Coronary artery (tissue), 2 donors: ENCODE data around the gene PLPP4.

Source experiments
- DNase-seq: peaks from one replicate; pipeline ENCODE4 v3.0.0-alpha.2; 2017; ENCODE audit warnings: low spot score
- H3K27ac ChIP-seq, 2 donors: fragments of 200-600 bp; sonication (generic); one replicate each; pipeline ENCODE4 v1.5.1; 2016 to 2019
- H3K4me3 ChIP-seq: fragments of 200-600 bp; sonication (generic); 2 replicates; pipeline ENCODE4 v1.5.1; 2016; ENCODE audit warnings: mild to moderate bottlenecking, moderate library complexity
- CTCF ChIP-seq: fragments of 200-600 bp; sonication (generic); IDR thresholded peaks from one replicate; pipeline ENCODE4 v1.5.1; 2019; ENCODE audit warnings: antibody characterized with exemption

The PLPP4 gene

GRCh38 chr10:120600871-120601649 is 144.0 kb downstream of the PLPP4 start:
- no peak overlapping the region for H3K4me3 ChIP-seq
- no peak overlapping the region for H3K27ac ChIP-seq
- no peak for DNase-seq
- TF ChIP-seq CTCF: no peak

- no peak for DNase-seq
- H3K4me3 ChIP-seq: no peak overlapping the region
- H3K27ac ChIP-seq: no peak overlapping the region
- TF ChIP-seq CTCF: no peak
Measured at GRCh38 chr10:120601999-120602398, 145.0 kb downstream of the PLPP4 start.

- no peak for TF ChIP-seq CTCF
- DNase-seq: no peak
- Histone ChIP-seq H3K4me3 (no peak overlapping the region), H3K27ac (no peak overlapping the region)
Measured at GRCh38 chr10:120605410-120605809, 148.4 kb downstream of the PLPP4 start.

- no peak for TF ChIP-seq CTCF
- no peak overlapping the region for H3K4me3 ChIP-seq
- no peak overlapping the region for H3K27ac ChIP-seq
- DNase-seq: no peak
Measured at GRCh38 chr10:120606051-120606764, 149.2 kb downstream of the PLPP4 start.

GRCh38 chr10:120607016-120607709 is 150.1 kb downstream of the PLPP4 start:
- Histone ChIP-seq H3K27ac (no peak overlapping the region), H3K4me3 (no peak overlapping the region)
- TF ChIP-seq CTCF: no peak
- no peak for DNase-seq

- Histone ChIP-seq H3K4me3 (no peak overlapping the region), H3K27ac (no peak overlapping the region)
- no peak for DNase-seq
- no peak for TF ChIP-seq CTCF
Measured at GRCh38 chr10:120607710-120608703, 151.0 kb downstream of the PLPP4 start.
